HAP-1 (cell line): ENCODE data around the gene S1PR3.

Experiments used
- DNase-seq, 2 experiments: peaks; one replicate each; pipeline ENCODE4 v3.0.0-alpha.2; 2016 to 2020; ENCODE audit warnings: low spot score in 2 of 2
- H3K27me3 ChIP-seq: fragments of 250-450 bp; sonication (Bioruptor Pico); 2 replicates; pipeline ENCODE4 v1.5.1; 2020; ENCODE audit warnings: low read depth, mild to moderate bottlenecking, moderate library complexity
- H3K36me3 ChIP-seq: fragments of 250-450 bp; sonication (Bioruptor Pico); replicated peaks from 2 replicates; pipeline ENCODE4 v1.5.1; 2020; ENCODE audit warnings: mild to moderate bottlenecking
- H3K4me1 ChIP-seq: fragments of 250-450 bp; sonication (Bioruptor Pico); 2 replicates; pipeline ENCODE4 v1.5.1; 2020; ENCODE audit warnings: mild to moderate bottlenecking
- H3K4me3 ChIP-seq: fragments of 250-450 bp; sonication (Bioruptor Pico); 2 replicates; pipeline ENCODE4 v1.5.1; 2020; ENCODE audit warnings: mild to moderate bottlenecking, moderate library complexity
- H3K9me3 ChIP-seq: fragments of 250-450 bp; sonication (Bioruptor Pico); 2 replicates; pipeline ENCODE4 v1.5.1; 2020; ENCODE audit warnings: mild to moderate bottlenecking, moderate library complexity
- in situ Hi-C: fragments of 300-500 bp; cut with MboI; formaldehyde crosslinking; loops from 3 replicates; pipeline ENCODE4 v1.14.3; 2020; ENCODE audit warnings: low sequenced_read_pairs, inconsistent platforms, mixed read lengths

S1PR3 gene

DNA sequence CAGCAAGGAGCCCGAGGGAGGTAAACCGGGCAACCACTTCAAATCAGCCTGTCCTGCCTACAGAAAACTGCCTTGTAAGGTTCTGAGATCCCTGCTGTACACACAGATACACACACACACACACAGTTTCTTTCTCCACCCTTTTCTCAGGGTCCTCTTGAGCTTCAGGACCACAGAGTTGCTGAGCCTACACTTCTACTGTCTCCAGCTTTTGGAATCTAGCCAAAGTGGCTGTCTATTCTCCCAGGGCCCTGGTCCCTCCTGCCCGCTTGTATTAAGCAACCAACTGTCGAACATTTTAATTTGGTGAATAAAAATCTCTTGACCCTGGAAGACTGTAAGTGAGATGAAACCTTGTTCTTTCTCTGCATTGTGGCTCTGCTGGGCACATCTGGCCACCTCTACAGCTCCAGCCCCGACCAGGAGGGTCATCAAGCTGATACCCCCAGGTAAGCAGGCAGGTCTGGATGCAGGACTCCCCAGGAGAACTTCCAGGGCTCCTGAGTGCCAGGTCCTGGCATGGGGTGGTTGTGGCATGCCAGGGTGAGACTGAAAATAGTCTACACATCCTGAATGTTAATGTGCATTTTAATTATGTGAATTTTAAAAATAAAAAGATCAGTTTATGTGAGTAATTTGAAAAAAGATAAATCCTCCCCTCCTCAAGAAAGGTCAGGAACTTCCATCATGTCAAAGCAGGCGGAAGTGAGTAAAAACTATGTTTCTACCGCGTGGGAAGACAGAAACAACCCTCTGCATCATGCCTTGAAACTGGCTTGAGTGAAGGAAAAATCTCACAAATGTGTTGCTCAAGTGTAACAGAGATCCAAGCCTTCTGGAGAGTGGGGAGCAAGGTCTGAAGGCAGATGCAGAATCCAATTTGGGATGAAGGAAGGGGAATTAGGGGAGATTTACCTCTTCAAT is 15.0 kb upstream of the S1PR3 start:
- H3K4me3 ChIP-seq = no peak overlapping the region
- DNase-seq = no peak
- H3K9me3 ChIP-seq = no peaks in the 10 kb centered on the region
- no peaks in the 10 kb centered on the region for H3K4me1 ChIP-seq
- in situ Hi-C loops = no loop called here
- H3K27me3 ChIP-seq = no peaks in the 10 kb centered on the region
- H3K36me3 ChIP-seq = no peaks in the 10 kb centered on the region

DNA sequence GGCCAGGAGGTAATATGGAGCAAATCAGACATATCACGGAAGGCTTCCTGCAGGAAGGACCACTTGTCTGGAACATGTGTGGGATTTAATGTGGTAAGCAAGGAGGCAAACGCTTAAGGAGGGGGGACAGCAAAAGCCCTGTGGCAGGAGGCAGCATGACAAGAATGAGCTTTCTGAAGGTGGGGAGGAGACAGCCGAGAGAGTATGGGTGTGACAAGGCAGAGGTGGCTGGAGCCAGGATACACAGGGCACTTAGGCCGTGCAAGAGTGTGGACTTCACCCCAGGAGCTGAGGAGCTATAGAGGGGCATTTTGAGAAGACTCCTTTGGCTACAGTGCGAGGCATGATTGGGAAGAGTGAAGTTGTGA is 14.4 kb upstream of the S1PR3 start:
- H3K4me1 ChIP-seq = no peaks in the 10 kb centered on the region
- H3K36me3 ChIP-seq = no peaks in the 10 kb centered on the region
- DNase-seq = no peak
- in situ Hi-C loops = no loop called here
- H3K4me3 ChIP-seq = no peak overlapping the region
- H3K9me3 ChIP-seq = no peaks in the 10 kb centered on the region
- H3K27me3 ChIP-seq = no peaks in the 10 kb centered on the region

DNA sequence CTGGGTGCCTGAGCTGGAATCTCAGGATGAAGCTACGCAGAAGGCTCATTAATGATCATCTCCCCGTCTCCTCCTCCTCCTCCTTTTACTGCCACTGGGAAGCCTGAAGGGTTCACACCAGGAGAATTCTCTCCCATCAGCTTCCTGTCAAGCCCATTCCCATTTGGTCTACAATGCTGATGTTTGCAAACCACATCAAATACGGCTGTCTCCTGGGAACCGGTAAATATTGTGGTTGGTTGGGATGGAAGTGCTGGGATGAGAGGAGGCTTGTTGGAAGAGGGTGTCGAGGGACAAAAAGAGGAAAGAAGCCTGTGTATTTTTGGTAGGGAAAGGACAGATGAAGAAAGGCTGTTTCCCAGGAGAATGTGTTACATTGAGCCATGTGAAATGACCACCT is 13.2 kb upstream of the S1PR3 start:
- Histone ChIP-seq H3K4me3 (no peak overlapping the region), H3K9me3 (no peaks in the 10 kb centered on the region), H3K27me3 (no peaks in the 10 kb centered on the region), H3K36me3 (no peaks in the 10 kb centered on the region), H3K4me1 (no peaks in the 10 kb centered on the region)
- in situ Hi-C loops = no loop called here
- no peak for DNase-seq

DNA sequence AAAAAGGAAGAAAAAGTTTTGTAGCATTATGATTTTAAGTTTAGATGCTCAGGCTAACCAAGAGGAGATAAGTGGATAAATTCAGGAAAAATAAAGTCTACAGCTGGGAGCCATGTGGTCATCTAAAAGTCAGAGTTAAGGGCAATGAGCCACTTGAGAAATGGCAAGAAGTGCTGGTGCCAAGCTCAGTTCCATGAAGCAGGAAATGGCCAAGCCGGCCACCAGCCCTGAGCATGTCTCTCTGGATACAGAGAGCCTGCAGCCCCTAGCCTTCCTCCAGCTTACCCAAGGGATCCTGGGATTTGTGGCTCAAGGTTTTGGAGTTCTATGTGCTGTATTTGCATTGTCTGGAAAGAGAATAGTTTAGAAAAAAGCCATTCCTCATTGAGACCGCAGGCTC is 12.2 kb upstream of the S1PR3 start:
- H3K4me3 ChIP-seq = no peak overlapping the region
- in situ Hi-C loops = no loop called here
- DNase-seq = no peak
- no peaks in the 10 kb centered on the region for H3K36me3 ChIP-seq
- no peaks in the 10 kb centered on the region for H3K4me1 ChIP-seq
- H3K9me3 ChIP-seq = no peaks in the 10 kb centered on the region
- H3K27me3 ChIP-seq = no peaks in the 10 kb centered on the region

DNA sequence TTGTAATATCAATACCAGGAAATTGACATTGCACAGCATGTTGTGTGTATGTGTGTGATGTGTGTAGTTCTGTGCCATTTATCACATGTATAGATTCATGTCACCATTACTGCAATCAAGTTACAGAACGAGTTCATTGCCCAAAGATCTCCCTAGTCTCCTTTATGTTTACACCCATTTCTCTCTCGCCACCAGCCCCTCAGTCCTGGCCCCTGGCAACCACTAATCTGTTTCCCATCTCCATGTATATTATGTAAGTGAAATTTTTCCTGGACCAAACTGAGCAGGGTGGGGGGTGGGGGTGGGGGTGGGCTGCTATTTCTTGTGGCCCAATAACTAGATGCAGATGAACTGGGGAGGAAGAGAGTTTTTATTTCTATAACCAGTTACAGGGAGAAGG is 11.5 kb upstream of the S1PR3 start:
- Histone ChIP-seq H3K9me3 (no peaks in the 10 kb centered on the region), H3K27me3 (no peaks in the 10 kb centered on the region), H3K36me3 (no peaks in the 10 kb centered on the region), H3K4me1 (no peaks in the 10 kb centered on the region), H3K4me3 (no peak overlapping the region)
- in situ Hi-C loops = no loop called here
- no peak for DNase-seq

DNA sequence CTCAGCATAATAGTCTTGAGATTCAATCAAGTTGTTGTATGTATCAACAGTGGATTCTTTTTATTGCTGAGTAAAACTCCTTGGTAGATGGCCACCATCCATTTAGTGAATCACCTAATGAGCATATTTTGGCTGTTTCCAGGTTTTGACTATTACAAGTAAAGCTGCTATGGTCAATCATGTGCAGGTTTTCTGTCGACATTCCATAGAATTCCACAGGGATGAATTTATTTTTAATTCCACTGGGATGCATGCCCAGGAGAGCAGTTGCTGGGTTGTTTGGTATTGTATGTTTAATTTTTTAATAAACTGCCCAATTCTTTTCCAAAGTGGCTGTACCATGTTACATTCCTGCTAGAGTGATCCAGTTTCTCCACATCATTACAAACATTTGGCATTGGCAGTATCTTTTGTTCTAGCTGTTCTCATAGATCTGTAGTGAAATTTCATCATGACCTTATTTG is 10.5 kb upstream of the S1PR3 start:
- Histone ChIP-seq H3K27me3 (no peaks in the 10 kb centered on the region), H3K4me1 (no peaks in the 10 kb centered on the region), H3K9me3 (no peaks in the 10 kb centered on the region), H3K4me3 (no peak overlapping the region), H3K36me3 (no peaks in the 10 kb centered on the region)
- in situ Hi-C loops = no loop called here
- DNase-seq = no peak

DNA sequence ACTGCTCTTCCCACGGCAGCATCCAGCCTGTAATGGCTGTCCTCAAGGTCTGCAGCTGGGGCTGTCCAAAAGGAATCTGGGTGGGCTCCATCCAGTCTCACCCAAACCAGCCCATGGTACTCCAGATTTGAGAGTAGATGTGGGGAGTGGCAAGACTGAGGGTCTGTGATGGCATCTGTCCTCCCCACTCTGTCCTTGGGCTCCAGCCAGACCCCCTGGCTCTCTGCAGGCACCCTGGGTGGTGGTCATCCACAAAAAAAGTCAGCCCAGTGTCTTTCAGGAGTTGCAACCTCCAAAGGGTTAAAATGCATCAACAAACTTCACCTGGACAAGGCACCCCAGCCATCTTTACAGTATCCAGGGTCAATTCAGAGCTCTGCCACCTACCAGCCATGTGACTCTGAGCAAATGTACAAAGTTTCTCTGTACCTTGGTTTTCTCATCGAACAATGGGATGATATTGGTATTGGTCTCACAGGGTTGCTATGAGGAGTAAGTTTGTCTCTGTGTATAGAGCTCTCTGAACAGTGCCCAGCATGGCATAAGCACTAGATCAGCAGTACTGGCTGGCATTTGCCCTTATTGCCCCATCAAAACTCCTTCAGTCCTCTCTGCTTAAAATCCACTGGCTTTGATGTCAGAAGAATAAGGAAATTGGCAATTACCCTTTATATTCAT is 7.3 kb upstream of the S1PR3 start:
- Histone ChIP-seq H3K36me3 (no peaks in the 10 kb centered on the region), H3K4me3 (no peak overlapping the region), H3K4me1 (no peaks in the 10 kb centered on the region), H3K9me3 (no peaks in the 10 kb centered on the region), H3K27me3 (no peaks in the 10 kb centered on the region)
- DNase-seq = no peak
- in situ Hi-C loops = no loop called here

DNA sequence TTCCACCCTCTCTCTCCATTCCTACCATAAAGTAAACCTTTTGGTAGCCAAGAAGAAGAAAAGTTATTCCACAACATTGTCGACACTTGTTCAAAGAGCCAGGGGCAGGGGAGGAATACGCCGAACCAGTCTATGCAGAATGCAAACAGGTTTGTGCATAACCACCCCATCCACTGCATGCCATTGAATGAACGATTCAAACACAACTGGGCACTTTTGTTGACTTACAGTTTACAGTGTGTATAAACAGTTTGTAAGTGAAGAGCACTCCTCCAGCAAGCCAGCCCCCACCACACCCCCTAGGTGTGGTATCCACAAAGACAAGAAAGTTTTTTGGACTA is 6.8 kb upstream of the S1PR3 start:
- in situ Hi-C loops = no loop called here
- no peaks in the 10 kb centered on the region for H3K9me3 ChIP-seq
- no peaks in the 10 kb centered on the region for H3K36me3 ChIP-seq
- no peak overlapping the region for H3K4me3 ChIP-seq
- no peaks in the 10 kb centered on the region for H3K27me3 ChIP-seq
- no peak for DNase-seq
- H3K4me1 ChIP-seq = no peaks in the 10 kb centered on the region

DNA sequence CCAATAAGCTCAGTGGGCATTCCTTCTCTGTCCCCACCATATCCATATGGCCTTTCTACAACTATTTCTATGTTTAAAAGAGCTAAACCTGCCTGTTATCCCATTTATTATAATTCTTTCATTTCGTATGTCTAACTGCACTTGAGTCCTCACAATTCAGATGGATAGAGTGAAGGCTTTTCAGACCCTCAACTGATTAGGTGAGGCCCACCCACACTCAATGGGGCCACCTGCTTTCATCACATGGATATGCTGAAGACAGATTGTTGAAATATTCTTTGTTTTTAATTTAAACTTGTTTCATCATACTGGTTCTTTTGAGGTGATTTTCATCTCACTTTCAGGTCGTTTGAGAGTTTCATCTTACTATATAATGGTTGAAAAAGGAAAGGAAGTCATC is 5.7 kb upstream of the S1PR3 start:
- H3K4me1 ChIP-seq = no peaks in the 10 kb centered on the region
- H3K27me3 ChIP-seq = no peaks in the 10 kb centered on the region
- DNase-seq = no peak
- no peaks in the 10 kb centered on the region for H3K9me3 ChIP-seq
- in situ Hi-C loops = no loop called here
- H3K36me3 ChIP-seq = no peaks in the 10 kb centered on the region
- no peak overlapping the region for H3K4me3 ChIP-seq

DNA sequence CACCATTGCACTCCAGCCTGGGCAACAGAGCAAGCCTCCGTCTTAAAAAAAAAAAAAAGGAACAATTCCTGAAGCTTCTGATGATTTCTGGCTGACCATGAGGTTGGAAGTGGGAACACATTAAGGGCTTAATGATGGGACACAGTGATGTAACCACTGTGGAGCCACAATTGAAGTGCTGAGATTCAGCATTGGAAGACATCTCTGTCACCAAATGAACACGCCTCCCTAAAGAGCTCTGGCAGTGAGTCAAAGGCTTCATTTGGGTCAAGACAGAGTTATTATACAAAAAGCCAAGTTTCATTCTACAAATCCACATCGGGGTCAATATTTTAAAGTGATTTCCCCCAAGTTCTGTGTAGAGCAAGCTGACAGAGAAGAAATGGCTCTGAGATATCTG is 4.5 kb upstream of the S1PR3 start:
- in situ Hi-C loops = no loop called here
- H3K27me3 ChIP-seq = 0 out of 2 replicates have a peak, but pooled peaks cover 2% of the 10 kb centered on the region

DNA sequence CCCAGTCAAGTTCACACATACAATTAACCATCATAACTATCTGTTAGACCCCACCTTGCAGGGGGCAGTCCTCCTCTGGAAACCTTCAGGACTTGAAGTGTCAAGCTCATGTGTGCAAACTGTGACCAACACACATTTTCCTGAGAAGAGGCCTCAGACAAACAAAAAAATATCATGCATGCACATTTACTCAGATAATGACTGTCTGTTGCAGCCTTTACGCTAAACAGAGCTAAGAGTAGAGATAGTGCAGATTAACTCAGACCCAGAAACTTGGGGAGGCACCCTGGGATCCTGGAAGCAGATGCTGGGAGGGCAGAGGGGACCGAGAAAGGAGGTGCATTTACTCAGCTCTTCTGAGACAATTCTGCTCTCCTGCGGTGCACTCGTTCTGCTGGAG is 3.6 kb upstream of the S1PR3 start:
- in situ Hi-C loops = no loop called here
- 0 out of 2 replicates have a peak, but pooled peaks cover 2% of the 10 kb centered on the region for H3K27me3 ChIP-seq
- H3K9me3 ChIP-seq = no peaks in the 10 kb centered on the region
- no peaks in the 10 kb centered on the region for H3K36me3 ChIP-seq
- DNase-seq = no peak
- no peaks in the 10 kb centered on the region for H3K4me1 ChIP-seq
- H3K4me3 ChIP-seq = no peak overlapping the region

More for the DNA sequence above, 4.5 kb upstream of the S1PR3 start:
- Histone ChIP-seq H3K4me3 (no peak overlapping the region), H3K36me3 (no peaks in the 10 kb centered on the region), H3K9me3 (no peaks in the 10 kb centered on the region), H3K4me1 (no peaks in the 10 kb centered on the region)
- no peak for DNase-seq

DNA sequence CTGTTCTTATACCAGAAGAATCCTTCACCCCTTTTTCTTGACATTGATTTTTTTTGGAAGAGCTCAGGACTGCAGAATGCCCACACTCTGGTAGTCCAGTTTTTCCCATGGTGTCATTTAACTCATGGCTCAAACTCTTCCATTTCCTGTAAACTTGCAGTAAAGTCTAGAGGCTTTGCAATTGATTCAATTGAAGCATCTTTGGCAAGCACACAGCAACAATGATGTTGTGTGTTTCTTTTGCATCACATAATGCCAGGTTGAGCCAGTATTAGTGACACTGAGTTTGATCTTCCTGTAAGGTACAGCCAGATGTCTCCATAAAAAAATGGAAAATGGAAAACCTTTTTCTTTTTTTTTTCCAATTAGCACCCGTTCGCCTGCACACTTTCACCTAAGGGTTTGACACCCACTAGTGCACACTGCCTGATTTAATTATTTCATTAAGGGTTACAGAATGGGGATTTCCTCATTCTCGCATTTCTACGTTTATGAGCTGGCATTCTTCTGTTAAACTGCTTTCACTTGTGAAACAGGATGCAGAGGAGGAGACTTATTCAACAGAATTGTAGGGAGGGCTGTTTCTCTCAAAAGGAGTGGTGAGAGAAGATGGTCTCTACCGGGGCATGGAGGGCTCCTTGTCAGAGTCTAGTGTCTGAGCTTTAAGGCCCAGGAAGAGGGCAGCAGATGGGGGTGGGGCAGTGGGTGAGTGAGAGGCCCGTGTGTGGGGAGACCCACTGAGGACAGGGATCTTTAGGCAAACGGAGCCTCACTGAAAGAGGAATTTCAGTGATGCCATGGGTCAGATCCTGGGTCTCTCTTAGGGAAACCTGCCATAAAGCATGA is 2.2 kb upstream of the S1PR3 start:
- in situ Hi-C loops = no loop called here
- Histone ChIP-seq H3K4me3 (no peak overlapping the region), H3K27me3 (0 out of 2 replicates have a peak, but pooled peaks cover 2% of the 10 kb centered on the region), H3K36me3 (no peaks in the 10 kb centered on the region), H3K9me3 (no peaks in the 10 kb centered on the region), H3K4me1 (no peaks in the 10 kb centered on the region)
- DNase-seq = no peak

DNA sequence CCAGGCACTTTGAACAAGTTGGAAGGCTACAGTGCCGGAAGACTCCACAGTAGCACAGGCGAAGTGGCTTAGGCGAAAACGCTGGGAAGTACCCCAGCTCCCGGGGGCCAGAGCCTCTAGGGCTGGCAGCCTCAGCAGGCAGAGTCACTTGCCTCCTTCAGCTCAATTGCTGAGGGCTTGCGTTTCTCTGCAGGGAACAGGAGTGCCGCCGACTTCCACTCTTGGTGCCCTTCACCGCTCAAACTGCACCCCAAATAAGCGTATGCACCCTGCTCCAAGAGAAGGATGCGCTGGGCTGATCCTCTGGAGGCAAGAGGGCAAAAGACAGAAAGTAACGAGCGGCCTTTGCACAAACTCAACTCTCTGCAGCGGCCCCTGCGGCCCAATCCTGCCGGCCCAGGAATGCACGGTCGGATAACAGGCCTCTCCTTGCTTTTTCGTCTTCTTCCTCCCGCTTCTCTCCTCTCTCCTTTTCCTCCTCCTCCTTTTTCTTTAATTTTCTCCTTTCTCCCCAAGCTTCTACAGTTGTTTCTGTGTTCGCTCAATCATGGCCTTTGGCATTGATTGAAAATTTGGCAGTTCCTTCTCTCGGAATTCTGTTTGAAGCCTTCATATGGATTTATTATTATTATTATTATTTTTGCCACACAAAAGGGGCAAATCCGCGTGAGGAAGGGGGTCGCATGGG is 1.1 kb upstream of the S1PR3 start:
- in situ Hi-C loops = no loop called here
- H3K4me1 ChIP-seq = no peaks in the 10 kb centered on the region
- no peaks in the 10 kb centered on the region for H3K9me3 ChIP-seq
- DNase-seq = no peak
- H3K27me3 ChIP-seq = 0 out of 2 replicates have a peak, but pooled peaks cover 2% of the 10 kb centered on the region
- H3K4me3 ChIP-seq = no peak overlapping the region
- no peaks in the 10 kb centered on the region for H3K36me3 ChIP-seq
